Measurements from ENCODE around the gene ICE2.

Gene ICE2

DNA sequence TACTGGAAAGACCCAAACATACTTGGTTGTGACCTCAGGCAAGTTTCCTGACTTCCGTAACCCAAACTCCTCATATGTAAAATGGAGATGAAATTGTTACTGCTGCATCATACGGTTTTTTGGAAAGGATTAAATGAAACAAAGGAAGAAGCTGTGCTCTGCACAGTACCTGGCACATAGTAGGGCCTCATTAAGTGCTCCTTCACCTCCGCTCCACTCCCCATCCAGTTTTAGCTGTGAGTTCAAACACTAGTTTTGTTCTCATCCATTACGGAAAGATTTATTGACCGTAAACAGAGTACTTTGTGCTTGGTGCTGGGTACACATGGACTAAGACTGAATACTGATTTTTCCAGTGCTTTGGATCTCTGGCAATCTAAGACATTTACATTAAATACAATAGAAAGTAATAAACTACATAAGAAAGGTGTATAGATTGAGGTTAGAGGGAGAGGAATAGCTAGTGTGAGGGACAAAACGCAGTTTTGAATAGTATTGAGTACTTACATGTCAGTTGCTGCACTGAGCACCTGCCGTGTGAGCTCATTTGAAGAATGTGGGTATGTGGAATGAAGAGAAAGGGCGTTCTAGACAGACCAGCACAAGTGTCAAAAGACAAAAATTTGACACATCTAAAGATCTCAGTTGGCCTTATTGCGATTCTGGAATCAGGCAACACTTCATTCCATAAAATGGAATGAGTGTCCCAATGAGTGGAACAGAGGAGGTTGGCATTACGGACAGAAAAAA is 594 bp upstream of the ICE2 start:
- DNase-seq (ENCODE audit: low spot score): no peak
- TF ChIP-seq, protein P1, sequence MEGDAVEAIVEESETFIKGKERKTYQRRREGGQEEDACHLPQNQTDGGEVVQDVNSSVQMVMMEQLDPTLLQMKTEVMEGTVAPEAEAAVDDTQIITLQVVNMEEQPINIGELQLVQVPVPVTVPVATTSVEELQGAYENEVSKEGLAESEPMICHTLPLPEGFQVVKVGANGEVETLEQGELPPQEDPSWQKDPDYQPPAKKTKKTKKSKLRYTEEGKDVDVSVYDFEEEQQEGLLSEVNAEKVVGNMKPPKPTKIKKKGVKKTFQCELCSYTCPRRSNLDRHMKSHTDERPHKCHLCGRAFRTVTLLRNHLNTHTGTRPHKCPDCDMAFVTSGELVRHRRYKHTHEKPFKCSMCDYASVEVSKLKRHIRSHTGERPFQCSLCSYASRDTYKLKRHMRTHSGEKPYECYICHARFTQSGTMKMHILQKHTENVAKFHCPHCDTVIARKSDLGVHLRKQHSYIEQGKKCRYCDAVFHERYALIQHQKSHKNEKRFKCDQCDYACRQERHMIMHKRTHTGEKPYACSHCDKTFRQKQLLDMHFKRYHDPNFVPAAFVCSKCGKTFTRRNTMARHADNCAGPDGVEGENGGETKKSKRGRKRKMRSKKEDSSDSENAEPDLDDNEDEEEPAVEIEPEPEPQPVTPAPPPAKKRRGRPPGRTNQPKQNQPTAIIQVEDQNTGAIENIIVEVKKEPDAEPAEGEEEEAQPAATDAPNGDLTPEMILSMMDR (IDR thresholded peaks at IDR 0.05): no peak
- Histone ChIP-seq H3K4me3 (peak overlapping the region; percentile 86), H3K27ac (peak overlapping the region; percentile 85 to 95)

DNA sequence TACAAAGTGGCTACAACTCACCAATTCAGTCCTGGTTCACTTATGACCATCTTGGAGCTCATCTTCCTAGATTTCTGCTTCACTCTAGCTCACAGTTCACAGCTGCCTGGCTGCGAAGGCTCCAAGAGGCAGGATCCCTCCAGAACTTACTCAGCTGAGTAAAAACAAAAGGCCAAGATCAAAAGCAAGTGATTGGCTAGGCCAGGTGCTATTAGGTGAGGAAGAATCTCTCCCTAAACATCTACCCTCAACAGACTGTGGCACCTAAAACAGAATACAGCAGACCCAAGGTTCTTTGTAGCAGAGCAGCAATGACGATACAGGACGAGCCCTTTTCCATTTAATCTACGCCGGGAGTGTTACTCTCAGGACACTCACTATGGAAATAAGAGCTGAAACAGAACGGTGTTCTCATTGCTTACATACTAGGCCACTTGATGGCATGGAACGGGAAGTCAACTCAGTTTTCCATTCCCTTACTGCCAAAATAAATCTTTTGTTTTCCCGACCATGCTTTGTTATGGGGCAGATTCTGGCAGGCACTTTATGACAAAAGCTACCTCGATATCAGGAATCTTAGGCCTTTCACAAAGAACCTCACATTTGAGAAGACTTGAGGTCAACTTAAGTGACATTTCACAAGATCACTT is 901 bp downstream of the ICE2 start:
- peak overlapping the region; percentile 85 to 95 for H3K27ac ChIP-seq
- DNase-seq (ENCODE audit: low spot score): no peak
- H3K4me3 ChIP-seq: peak overlapping the region; percentile 86
- TF ChIP-seq, protein P1 (IDR thresholded peaks at IDR 0.05): no peak

DNA sequence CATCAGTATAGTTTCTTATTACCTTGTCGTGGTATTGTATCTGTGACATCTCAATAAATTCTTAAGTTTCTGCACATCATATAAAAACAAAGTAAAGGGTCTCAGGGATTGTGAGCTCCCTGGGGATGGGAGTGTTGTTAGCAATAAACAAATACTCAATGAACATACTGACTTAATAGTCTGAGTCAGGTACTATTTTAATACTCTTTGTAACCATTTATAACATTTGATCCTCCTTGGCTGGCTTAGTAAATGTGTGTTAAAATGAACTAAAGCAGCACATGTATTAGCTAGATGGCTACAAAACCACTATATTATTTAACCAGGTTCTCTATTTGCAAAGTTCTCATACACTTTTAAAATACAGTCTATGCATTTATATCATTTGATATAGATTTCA is 1.8 kb downstream of the ICE2 start:
- TF ChIP-seq, protein P1 (IDR thresholded peaks at IDR 0.05): no peak
- H3K4me3 ChIP-seq: no peak overlapping the region
- H3K27ac ChIP-seq: no peak overlapping the region
- no peak for DNase-seq (ENCODE audit: low spot score)

DNA sequence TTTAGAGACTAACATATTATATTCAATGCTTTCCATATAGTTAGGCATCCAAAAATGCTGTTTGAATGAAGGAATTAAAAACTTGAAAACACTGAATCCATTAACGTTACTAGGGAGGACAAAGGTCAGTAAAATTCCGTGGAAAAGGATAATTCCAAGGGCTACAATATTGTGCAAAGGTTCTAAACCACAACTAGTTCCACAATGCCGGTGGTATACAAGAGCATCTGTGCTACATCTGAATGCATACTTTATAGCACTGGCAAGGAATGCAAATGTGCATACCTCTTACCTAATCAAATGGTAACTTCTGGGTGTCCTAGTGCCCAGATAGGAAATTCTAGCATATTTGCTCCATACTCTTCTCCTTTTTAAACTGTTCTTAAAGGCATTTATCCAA is 2.2 kb downstream of the ICE2 start:
- Histone ChIP-seq H3K4me3 (no peak overlapping the region), H3K27ac (no peak overlapping the region)
- TF ChIP-seq, protein P1 (IDR thresholded peaks at IDR 0.05): no peak
- DNase-seq (ENCODE audit: low spot score): no peak

DNA sequence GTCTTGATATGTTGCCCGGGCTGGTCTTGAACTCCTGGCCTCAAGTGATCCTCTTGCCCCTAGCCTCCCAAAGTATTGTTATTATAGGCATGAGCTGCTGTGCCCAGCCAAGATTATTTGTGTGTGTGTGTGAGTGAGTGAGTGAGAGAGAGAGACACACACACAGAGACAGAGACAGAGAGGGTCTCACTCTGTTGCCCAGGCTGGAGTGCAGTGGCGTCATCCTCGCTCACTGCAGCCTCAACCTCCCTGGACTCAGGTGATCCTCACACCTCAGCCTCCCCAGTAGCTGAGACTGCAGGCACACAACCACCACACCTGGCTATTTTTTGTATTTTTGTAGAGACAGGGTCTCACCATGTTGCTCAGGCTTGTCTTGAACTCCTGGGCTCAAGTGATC is 5.8 kb downstream of the ICE2 start:
- Histone ChIP-seq H3K4me3 (no peak overlapping the region), H3K27ac (no peak overlapping the region)
- TF ChIP-seq, protein P1 (IDR thresholded peaks at IDR 0.05): no peak
- no peak for DNase-seq (ENCODE audit: low spot score)

DNA sequence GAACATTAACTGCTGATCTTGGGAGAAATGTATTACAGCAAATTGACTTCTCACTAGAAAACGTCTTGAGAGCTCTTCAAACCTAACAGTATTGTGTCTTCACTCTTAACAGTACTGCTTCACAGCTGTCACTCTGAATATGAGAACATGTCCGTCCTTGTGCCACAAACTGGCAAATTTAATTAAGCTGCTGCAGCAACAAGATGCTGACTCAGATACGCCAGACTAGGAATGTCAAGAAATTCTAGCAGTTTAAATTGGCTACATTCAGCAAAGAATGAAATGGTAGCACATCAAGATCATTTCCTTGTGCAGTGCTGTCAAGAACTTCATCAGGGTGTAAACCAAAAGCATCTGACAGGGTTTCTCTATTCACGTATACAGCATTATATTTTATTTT is 7.6 kb downstream of the ICE2 start:
- TF ChIP-seq, protein P1 (IDR thresholded peaks at IDR 0.05): no peak
- Histone ChIP-seq H3K4me3 (no peak overlapping the region), H3K27ac (no peak overlapping the region)
- no peak for DNase-seq (ENCODE audit: low spot score)
